Left renal cortex interstitium (tissue), 4 donors: ENCODE results near the gene ADGRF1. TPM values are rescaled to one million over a fixed set of nuclear protein-coding genes. Genes with fewer than 3 reads are reported as not detected.

Source experiments
- DNase-seq, 4 donors: peaks; one replicate each; pipeline ENCODE4 v3.0.0-alpha.2; 2013; ENCODE audit warnings: low read depth in 4 of 4, low spot score in 2 of 4, missing footprints in 1 of 4
- polyA plus RNA-seq, 4 donors: library from polyadenylated mRNA; unstranded; fragments of 120-200 nt; gene quantifications; one replicate each; pipeline ENCODE4 v1.2.1, GENCODE V29; 2013; ENCODE audit not compliant: insufficient read length in 4 of 4

ADGRF1 gene
- polyA plus RNA-seq, 4 donors, result 36.3 to 55.4 (median 50.2) TPM

- DNase-seq, result no peak
These were observed 52.0 kb downstream of the ADGRF1 start for GRCh38 chr6:46990031-46990644.

- no peak for DNase-seq
These were observed 52.7 kb downstream of the ADGRF1 start for GRCh38 chr6:46989398-46989797.

GRCh38 chr6:46985943-46986342 lies 56.2 kb downstream of the ADGRF1 start:
- no peak for DNase-seq

- peak in 1 of 4 donors; percentile 34 for DNase-seq
These were observed 59.1 kb downstream of the ADGRF1 start for GRCh38 chr6:46983007-46983411.

GRCh38 chr6:46979206-46979605 lies 62.9 kb downstream of the ADGRF1 start:
- no peak for DNase-seq

- DNase-seq, result no peak
These were observed 67.3 kb downstream of the ADGRF1 start for GRCh38 chr6:46974786-46975185.

GRCh38 chr6:46973029-46973428 lies 69.1 kb downstream of the ADGRF1 start:
- DNase-seq, result no peak

GRCh38 chr6:46972531-46972930 lies 69.6 kb downstream of the ADGRF1 start:
- no peak for DNase-seq

GRCh38 chr6:46969206-46969605 lies 72.9 kb downstream of the ADGRF1 start:
- no peak for DNase-seq

- no peak for DNase-seq
These were observed 74.2 kb downstream of the ADGRF1 start for GRCh38 chr6:46967826-46968349.

GRCh38 chr6:46964716-46965519 lies 77.2 kb downstream of the ADGRF1 start:
- no peak for DNase-seq

- no peak for DNase-seq
These were observed 78.5 kb downstream of the ADGRF1 start for GRCh38 chr6:46963626-46964025.

- no peak for DNase-seq
These were observed 79.1 kb downstream of the ADGRF1 start for GRCh38 chr6:46963039-46963438.

- DNase-seq, result no peak
These were observed 80.4 kb downstream of the ADGRF1 start for GRCh38 chr6:46961711-46962110.

- DNase-seq, result no peak
These were observed 80.9 kb downstream of the ADGRF1 start for GRCh38 chr6:46961232-46961631.

GRCh38 chr6:46959419-46959818 lies 82.7 kb downstream of the ADGRF1 start:
- no peak for DNase-seq

GRCh38 chr6:46956409-46956808 lies 85.7 kb downstream of the ADGRF1 start:
- DNase-seq, result no peak

- no peak for DNase-seq
These were observed 87.2 kb downstream of the ADGRF1 start for GRCh38 chr6:46954837-46955451.

GRCh38 chr6:46953921-46954320 lies 88.2 kb downstream of the ADGRF1 start:
- DNase-seq, result no peak

GRCh38 chr6:46949632-46950280 lies 92.4 kb downstream of the ADGRF1 start:
- DNase-seq, result no peak

GRCh38 chr6:46948699-46949098 lies 93.4 kb downstream of the ADGRF1 start:
- no peak for DNase-seq
